Kidney epithelial cell (primary cell): ENCODE data around the gene FEM1A. TPM values are rescaled to one million over a fixed set of nuclear protein-coding genes. Genes with fewer than 3 reads are reported as not detected.
"Not testable (repeated sequence)": the region's sequence is repeated elsewhere in the genome, so short reads cannot be mapped to it uniquely, and the experiment has no call there.

ENCODE experiments used
- DNase-seq: peaks from one replicate; pipeline ENCODE4 v3.0.0-alpha.2; 2010; ENCODE audit warnings: low read depth
- H3K27me3 ChIP-seq: 2 replicates; pipeline ENCODE4 v1.6.0; 2011; ENCODE audit warnings: low read length; ENCODE audit not compliant: control insufficient read depth, insufficient read depth
- H3K36me3 ChIP-seq: 2 replicates; pipeline ENCODE4 v1.5.1; 2011; ENCODE audit warnings: low read length; ENCODE audit not compliant: control insufficient read depth, insufficient read depth
- H3K4me3 ChIP-seq: 2 replicates; pipeline ENCODE4 v1.5.1; 2011; ENCODE audit warnings: low read depth, mild to moderate bottlenecking, control low read depth, low read length
- total RNA-seq: library from RNA; depleted of rRNA; stranded (reverse); fragments of >200 nt; gene quantifications from 2 replicates; pipeline ENCODE4 v1.2.3, GENCODE V29; 2015
- TF ChIP-seq, protein P1 (sequence below): IDR thresholded peaks from 2 replicates; pipeline ENCODE4 v1.5.1; 2011; ENCODE audit warnings: mild to moderate bottlenecking, moderate library complexity, low read length, control low read depth, inconsistent platforms; ENCODE audit not compliant: insufficient read depth, poor library complexity, severe bottlenecking

FEM1A gene, protein sequence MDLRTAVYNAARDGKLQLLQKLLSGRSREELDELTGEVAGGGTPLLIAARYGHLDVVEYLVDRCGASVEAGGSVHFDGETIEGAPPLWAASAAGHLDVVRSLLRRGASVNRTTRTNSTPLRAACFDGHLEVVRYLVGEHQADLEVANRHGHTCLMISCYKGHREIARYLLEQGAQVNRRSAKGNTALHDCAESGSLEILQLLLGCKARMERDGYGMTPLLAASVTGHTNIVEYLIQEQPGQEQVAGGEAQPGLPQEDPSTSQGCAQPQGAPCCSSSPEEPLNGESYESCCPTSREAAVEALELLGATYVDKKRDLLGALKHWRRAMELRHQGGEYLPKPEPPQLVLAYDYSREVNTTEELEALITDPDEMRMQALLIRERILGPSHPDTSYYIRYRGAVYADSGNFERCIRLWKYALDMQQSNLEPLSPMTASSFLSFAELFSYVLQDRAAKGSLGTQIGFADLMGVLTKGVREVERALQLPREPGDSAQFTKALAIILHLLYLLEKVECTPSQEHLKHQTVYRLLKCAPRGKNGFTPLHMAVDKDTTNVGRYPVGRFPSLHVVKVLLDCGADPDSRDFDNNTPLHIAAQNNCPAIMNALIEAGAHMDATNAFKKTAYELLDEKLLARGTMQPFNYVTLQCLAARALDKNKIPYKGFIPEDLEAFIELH
- total RNA-seq, result 21.0 and 21.4 TPM in 2 replicates

DNA sequence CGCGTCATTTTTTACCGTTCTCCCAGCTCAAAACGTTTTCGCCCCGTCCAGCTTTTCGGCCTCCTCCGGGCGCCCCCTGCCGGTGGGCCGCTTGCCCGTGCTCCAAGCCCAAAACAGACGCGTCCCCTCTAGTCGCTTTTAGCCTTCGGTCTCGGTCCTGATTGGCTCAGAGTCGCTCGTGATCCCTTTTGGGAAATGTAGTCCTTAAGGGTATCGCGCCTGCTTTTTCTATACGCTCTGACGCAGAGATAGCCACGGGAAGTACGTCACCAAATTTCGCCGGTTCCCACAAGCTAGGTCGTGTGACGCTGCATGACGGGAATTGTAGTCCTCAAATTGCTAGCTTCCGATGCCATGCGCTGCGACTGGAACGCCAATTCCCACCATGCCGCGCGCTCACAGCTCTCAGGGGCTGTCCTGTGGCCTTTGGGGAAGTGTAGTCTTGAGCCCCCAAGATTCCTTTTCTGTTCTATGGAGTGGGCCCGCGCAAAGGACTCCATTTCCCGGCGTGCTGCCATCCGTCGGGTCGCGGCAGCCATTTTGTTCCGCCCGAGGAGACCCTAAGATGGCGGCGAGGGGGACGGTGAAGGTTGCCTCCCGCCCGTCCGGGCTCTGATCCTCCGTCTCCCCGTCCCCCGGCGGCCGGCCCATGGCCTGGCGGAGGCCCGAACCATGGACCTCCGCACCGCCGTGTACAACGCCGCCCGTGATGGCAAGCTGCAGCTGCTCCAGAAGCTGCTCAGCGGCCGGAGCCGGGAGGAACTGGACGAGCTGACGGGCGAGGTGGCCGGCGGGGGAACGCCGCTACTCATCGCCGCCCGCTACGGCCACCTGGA, at the start of gene FEM1A:
FEM1A (plus strand) TSS at position 552 of the 836 bp plus-strand sequence; CDS start at position 673, 121 bp downstream.
- peaks cover 2% of the 10 kb centered on the region for H3K27me3 ChIP-seq
- peak within 1 kb of the TSS; percentile 80 for H3K4me3 ChIP-seq
- TF ChIP-seq, protein P1, sequence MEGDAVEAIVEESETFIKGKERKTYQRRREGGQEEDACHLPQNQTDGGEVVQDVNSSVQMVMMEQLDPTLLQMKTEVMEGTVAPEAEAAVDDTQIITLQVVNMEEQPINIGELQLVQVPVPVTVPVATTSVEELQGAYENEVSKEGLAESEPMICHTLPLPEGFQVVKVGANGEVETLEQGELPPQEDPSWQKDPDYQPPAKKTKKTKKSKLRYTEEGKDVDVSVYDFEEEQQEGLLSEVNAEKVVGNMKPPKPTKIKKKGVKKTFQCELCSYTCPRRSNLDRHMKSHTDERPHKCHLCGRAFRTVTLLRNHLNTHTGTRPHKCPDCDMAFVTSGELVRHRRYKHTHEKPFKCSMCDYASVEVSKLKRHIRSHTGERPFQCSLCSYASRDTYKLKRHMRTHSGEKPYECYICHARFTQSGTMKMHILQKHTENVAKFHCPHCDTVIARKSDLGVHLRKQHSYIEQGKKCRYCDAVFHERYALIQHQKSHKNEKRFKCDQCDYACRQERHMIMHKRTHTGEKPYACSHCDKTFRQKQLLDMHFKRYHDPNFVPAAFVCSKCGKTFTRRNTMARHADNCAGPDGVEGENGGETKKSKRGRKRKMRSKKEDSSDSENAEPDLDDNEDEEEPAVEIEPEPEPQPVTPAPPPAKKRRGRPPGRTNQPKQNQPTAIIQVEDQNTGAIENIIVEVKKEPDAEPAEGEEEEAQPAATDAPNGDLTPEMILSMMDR, result peak; percentile 99
- no peaks in the 10 kb centered on the region for H3K36me3 ChIP-seq
- DNase-seq, result peak; percentile 100

DNA sequence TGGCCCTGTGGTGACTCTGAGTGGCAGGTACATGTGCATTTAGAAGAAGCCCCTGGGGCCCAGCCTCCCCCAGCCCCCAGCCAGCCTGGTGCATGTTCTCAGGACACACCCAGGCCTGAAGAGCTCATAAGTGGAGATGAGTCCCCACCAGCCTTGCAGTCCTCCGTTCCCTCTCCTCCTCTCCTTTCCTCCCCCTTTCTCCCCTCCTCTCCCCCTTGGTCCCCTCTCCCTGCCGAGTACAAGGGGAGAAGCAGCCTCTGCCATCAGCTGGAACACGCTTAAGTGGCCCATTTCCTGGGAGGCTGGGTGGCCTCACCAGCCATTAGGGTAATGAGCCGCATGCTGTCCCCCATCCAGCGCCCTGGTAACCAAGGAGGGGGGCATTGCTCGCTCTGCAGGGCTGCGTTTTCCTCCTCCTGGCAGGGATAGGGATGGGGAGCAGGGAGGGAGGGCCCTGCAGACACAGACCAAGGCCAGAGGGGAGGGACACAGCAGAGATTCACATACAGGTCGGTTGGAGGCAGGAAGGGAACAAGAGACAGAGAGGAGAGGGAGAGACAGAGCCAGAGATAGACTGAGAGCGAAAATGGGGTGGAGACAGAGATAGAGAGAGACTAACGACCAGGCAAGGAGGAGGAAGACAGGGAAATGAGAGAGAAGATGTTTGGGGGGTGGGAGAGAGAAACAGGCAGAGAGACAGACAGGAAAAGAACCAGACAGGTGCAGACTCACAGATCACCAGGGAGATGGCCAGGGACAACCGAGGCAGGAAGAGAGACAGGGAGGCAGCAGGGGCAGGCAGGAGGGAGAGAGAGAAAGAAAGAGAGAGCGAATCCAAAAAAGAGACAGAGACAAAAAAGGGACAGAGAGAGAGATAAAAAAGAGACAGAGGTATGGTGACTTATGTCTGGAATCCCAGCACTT, 48.5 kb upstream of the FEM1A start:
- TF ChIP-seq, protein P1, result no peak

DNA sequence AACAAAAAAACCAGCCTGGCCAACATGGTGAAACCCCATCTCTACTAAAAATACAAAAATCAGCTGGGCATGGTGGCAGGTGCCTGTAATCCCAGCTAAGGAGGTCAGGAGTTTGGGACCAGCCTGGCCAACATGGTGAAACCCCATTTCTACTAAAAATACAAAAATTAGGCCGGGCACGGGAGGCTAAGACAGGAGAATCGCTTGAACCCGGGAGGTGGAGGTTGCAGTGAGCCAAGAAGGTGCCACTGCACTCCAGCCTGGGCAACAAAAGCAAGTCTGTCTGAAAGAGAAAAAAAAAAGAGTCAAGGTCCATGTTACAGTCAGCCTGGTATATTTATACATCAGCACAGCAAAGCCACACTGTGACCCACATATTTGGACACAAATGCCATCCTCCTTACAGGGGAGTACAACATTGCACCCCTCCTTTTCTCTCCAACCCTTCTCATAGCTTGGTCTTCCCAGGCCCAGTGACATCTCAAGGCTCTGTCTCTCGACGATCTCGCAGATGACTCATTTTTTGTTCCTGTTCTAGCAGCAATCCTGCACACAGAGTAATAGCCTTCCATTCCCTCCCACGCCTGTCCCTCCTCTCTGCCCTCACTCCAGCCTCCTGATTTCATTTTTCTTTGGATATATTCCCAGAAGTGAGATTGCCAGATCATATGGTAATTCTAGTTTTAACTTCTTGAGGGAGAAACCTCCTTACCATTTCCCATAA, 46.9 kb upstream of the FEM1A start:
- no peak for DNase-seq
- Histone ChIP-seq H3K36me3 (no peaks in the 10 kb centered on the region), H3K4me3 (no peak overlapping the region), H3K27me3 (peaks cover 13% of the 10 kb centered on the region)
- TF ChIP-seq, protein P1, result no peak

More for the DNA sequence above, 48.5 kb upstream of the FEM1A start:
- Histone ChIP-seq H3K36me3 (no peaks in the 10 kb centered on the region), H3K4me3 (no peak overlapping the region), H3K27me3 (peaks cover 12% of the 10 kb centered on the region)
- no peak for DNase-seq

DNA sequence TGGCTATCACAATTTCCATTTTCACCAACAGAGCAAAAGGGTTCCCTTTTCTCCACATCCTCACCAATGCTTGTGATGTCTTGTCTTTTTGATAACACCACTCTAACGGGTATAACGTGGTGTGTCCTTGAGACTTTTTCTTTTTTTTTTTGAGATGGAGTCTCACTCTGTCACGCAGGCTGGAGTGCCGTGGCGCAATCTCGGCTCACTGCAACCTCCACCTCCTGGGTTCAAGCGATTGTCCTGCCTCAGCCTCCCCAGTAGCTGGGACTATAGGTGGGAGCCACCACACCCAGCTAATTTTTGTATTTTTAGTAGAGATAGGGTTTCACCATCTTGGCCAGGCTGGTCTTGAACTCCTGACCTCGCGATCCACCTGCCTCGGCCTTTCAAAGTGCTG, 46.4 kb upstream of the FEM1A start:
- not testable (repeated sequence) for H3K4me3 ChIP-seq, DNase-seq, H3K36me3 ChIP-seq
- peaks cover 15% of the 10 kb centered on the region for H3K27me3 ChIP-seq

DNA sequence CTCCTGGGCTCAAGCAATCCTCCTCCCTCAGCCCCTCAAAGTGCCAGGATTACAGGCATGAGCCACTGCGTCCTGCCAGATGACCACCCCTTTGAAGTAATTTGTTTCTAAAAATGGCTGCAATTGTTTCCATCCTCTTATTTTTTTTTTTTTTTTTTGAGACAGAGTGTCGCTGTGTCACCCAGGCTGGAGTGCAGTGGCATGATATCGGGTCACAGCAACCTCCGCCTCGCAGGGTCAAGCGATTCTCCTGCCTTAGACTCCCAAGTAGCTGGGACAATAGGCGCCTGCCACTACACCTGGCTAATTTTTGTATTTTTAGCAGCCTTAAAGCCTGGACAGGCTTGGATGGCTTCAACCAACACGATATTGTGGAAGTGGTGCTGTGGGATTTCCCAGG, 45.5 kb upstream of the FEM1A start:
- TF ChIP-seq, protein P1, result no peak
- DNase-seq, result no peak
- Histone ChIP-seq H3K27me3 (peaks cover 15% of the 10 kb centered on the region), H3K4me3 (no peak overlapping the region), H3K36me3 (no peaks in the 10 kb centered on the region)
